Measurements from ENCODE around the gene PAH. TPM values are rescaled to one million over a fixed set of nuclear protein-coding genes. Genes with fewer than 3 reads are reported as not detected.

PAH gene
- total and polyA plus RNA-seq, 2 of the 8 experiments (the other 6 are each of a cell fraction or from before 2014, with no cell fraction given), result 3.9 to 9.0 TPM

- TF ChIP-seq CHD7 (IDR thresholded peaks at IDR 0.05; ENCODE audit: insufficient replicate concordance, low read length) (no peak), CHD1 (IDR thresholded peaks at IDR 0.05; ENCODE audit: low read depth, low read length) (no peak), SIX5 (IDR thresholded peaks at IDR 0.05; ENCODE audit: low read depth, low read length) (no peak)
Observed at GRCh38 chr12:102905229-102905628, 11.8 kb downstream of the PAH start (continued).

All from H1 (cell line).